ENCODE data around the gene USB1.

DNA sequence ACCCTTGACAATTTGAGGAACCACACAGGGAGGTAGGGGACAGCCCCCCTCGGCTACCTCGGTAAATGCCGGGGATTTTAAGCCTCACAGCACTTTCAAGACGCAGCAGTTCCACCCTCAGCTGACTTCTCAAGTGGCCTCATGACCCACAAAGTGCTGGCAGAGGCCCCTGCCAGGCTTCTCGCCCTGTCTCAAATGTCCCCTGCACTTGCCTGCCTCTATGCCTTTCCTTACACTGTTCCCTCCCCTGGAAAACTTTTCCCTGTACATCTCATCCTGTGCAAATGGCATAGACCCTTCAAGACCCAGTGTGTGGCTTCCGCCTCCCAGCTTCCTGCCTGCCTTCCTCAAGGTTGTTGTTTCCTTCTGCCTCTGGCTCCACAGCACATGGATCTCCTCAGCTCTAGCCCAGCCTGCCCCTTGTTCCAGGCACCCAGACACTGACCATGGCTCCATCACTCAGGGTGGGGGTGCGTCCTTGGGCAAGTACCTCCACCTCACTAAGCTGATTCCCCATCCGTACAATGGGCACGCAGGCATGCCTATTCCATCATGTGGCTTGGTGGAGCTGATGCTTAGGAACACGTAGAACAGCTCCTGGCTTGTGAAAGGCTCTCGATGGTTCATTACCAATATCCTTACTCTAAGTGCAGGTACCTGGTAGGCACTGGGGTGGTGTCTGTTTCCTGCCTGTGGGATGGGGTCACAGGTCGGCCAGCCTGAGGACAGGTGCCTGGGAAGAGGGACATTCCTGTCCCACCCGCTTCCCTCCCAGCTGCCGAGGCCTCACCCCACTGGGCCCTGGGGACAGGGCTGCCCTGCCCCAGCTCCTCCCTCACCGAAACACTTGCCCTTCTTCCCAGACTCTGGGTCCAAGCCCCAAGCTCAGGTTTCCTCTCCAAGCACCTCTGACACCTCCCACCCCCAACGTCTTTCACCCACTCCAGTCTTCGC is 48.3 kb downstream of the USB1 start:
- TF ChIP-seq, protein P1, sequence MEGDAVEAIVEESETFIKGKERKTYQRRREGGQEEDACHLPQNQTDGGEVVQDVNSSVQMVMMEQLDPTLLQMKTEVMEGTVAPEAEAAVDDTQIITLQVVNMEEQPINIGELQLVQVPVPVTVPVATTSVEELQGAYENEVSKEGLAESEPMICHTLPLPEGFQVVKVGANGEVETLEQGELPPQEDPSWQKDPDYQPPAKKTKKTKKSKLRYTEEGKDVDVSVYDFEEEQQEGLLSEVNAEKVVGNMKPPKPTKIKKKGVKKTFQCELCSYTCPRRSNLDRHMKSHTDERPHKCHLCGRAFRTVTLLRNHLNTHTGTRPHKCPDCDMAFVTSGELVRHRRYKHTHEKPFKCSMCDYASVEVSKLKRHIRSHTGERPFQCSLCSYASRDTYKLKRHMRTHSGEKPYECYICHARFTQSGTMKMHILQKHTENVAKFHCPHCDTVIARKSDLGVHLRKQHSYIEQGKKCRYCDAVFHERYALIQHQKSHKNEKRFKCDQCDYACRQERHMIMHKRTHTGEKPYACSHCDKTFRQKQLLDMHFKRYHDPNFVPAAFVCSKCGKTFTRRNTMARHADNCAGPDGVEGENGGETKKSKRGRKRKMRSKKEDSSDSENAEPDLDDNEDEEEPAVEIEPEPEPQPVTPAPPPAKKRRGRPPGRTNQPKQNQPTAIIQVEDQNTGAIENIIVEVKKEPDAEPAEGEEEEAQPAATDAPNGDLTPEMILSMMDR (IDR thresholded peaks at IDR 0.05; ENCODE audit: insufficient read depth, low read depth, low read length): no peak
- TF ChIP-seq EZH2 (IDR thresholded peaks at IDR 0.05; ENCODE audit: insufficient read depth, low read length): no peak

Data from astrocyte (in vitro differentiated cells and primary cell).